GM21423 (cell line): Measurements from ENCODE around the gene RGS13.

ENCODE experiments used
- ATAC-seq: cut with Tn5 transposase; IDR thresholded peaks from one replicate; pipeline ENCODE4 v1.9.1; 2021; ENCODE audit warnings: mild to moderate bottlenecking, moderate library complexity; ENCODE audit not compliant: unreplicated experiment

RGS13 gene

DNA sequence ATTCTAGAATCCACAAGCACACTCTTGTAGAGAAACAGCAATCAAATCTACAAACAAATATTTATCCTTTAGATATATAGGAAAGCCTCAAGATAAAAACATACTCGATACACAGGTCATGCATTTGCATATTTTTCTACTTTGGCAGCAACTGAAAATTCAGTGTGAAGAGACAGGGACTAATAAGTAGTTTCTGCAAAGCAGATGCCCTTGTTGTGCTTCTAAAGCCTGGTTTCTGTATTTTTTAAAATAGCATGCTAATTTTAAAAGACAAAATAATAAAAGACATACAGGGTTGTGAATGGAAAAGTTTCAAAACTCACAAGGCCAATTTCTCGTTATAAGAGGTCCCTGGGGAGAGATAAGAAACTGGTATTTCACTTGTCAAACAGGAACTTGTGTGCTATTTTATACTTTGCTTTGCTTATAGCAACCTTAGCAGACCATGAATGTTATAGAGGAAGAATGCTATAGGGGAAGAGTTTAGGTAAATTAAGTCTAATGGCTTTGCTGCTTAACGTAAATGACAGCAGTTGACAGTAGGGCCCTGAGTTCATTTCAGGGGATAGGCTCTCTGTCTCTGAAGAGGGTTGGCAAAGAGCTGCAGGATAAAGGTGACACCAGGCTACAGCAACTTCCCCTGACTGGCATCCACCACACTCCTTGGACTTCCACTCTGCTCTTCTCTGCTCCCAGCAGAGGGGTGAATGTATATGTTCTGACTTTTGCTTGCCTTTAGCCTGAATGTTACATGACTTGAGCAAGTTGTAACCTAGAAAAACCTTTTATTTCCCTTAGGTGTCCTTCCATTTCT lies 9.4 kb upstream of the RGS13 start:
- ATAC-seq: peak; percentile 83

DNA sequence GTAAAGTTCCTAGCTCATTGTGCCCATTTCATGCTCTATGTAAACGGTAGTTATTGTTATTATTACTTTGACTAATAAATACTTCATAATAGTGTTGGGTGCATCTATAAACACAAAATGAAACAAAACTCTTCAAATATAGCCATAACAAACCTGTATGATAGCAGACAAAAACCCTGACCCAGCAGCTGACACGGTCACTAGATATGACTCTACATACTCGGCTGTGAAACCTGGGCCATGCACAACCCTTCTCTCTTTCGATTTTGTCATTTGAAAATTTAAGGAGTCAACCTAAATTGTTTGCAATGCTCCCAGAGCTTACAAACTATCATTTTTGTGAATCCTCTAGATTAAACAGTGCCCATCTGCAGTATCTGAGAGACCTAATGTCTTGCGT lies 8.0 kb upstream of the RGS13 start:
- ATAC-seq: no peak

DNA sequence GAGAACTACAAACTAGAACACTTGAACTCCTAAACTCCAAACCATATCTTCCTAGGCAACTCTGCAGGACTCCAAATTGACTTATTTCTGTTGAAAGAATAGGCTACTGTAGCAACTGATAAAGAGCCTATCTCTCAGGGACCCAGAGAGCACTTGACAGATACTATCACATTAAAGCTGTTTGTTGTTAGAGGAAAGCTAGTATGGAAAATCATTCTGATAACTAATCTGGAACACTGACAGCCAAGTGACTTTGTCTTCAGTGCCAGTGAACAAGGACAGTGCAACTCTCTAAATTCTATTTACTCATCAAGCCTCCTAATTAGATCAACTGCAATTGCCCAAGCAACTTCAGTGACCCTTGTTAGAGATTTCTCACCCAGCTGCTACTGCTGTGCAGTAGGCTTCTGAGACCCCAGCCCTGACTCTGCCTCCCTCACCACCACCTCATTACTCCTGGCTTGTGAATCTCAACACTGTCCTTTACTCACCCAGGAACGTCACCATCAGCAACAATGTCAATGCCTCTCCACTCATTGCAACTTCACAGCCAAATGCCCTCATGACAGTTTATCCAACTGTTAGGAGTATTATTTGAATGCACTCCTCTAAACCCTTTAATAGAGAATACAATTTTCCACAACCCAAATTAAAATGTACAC lies 7.4 kb upstream of the RGS13 start:
- ATAC-seq: no peak

DNA sequence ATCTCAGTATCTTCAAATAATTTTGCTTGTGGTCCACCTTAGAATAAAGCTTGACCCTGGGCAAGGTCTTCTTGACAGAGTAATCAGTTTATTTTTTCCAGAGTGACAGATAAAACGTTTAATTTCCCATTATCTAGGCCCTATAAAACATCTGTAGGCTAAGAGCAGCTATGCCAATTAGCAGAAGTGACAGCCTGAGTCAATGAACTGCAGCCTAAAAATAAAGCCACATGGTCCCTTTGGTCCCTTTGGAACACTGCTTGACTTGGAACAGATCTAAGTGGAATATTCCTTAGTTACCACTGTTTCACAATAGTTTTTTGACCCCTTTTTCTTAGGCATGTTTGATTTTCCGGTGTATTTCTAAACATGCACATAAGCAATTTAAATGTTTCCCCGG lies 6.3 kb upstream of the RGS13 start:
- ATAC-seq: no peak

DNA sequence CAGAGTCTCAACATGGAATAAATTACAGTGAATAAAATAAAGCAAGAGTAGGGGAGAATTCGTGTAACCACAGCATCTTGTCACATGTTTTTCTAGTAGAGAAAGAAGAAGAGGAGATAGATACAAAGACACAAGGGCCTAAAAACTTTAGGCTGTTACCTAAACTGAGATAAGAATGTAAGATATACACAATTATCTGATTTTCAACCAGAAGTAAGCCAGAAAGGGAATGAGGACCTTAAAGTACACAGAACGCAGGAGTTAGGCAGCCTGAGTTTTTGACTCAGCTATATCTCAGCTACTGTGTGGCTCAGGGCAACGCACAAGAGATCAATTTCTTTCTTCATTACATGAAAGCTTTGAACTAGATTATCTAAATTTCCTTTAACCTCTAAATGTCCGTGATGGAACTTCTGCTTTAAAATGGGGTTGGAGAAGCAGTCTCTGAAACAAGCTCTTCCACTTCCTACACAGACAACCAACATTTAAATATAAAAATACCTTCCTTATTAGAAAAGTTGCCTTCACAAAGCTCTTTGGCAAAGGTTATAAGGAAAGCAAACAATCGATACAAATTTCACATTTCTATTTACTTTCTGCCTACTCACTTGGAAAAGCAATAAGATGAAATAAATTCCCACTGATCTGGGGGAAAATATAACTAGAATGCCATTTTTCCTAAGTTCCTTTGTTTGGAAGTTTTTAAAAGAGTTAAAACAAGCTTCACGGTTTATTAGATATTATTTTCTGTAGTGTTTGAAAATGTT lies 5.2 kb upstream of the RGS13 start:
- ATAC-seq: no peak

GRCh38 chr1:192631749-192632148 lies 4.2 kb upstream of the RGS13 start:
- ATAC-seq: no peak

DNA sequence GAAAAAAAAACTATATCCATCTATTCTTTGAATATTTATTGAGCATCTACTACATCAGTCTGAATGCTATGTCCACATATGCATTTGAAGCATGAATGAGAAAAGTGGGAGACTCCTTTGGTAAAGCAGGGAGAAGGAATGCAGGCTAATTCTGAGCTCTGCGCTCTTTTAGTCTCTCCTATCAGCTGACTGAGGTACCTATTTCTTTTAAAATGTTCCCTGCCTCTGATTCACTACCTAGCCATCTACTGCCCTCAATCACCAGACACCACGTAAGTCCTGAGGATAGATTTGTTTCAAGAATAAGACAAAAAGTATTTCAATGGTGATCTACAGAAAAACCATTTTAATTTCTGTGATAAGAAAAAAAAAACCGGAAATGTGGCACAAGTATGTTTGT lies 3.8 kb upstream of the RGS13 start:
- no peak for ATAC-seq

DNA sequence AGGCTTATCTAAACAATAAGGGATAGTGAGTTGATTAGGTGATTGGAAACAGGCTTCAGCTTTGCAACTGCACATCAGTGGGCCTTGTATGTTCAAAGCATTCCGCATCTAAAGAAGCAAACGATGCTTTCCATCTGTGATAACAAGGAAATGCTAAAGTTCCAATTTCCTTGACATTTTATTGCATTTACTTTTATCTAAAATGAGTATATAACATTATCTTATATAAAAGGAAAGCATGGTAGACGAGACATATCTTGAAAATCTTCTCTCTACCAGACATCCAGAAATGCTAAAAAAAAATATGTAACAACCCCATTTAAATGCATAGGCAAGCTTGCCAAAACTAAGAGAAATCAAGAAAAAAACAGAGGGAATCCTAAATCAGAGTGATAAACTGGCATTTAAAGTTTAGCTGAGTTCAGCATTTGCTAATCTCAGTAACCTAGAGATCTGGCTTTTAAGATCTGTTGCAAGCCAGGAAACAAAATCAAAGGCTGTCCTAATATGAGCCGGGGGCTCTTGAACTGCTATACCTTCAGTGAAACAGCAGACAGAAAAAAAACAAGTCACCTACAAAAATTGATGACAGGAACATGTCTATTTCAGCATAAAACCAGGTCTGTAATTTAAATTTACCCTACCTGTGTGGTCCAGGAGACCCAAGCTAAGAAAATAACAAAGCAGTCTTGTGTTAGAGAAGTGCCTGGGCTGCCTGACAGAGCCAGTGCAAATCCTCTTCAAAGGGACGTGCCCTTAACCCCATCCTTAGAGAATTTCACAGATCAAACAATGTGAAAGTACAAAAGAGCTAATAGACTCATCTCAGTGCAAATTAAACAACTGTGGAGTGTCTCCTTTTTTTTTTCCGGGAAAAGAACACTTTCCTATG lies 3.1 kb upstream of the RGS13 start:
- ATAC-seq: no peak

DNA sequence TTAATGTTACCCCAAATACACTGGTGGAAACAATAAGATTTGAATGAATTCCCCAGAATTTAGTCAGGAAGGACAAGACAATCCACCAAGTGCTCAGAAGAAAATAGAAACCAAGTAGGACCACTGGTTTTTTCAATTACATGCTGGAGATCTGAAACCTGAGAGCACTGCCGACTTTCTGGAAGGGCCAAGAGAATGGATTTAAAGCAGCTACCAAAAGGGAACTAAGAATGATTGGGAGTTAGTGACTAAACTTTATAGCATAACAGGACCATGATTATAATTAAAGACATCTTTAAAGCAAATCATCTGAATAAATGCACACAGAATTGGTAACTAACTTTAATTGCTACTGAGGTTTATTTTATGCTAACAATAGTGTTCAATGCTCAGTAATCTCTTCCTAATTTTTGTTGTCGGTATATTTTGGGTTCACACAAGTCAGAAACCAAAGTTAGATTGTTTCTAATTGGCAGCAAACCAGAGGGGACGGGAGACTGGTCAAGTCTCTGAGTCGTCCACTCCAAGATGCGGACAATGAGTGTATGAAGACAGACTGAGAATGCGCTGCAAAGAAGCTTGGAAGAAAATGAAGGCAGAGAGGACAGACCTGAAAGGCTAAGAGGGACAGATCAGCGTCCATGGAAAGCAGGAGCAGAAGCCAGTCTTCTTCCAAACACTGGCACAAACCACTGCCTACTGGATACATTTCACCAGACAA lies 2.3 kb upstream of the RGS13 start:
- ATAC-seq: no peak

GRCh38 chr1:192635041-192635440 lies 906 bp upstream of the RGS13 start:
- ATAC-seq: no peak

GRCh38 chr1:192639607-192640368 lies 3.8 kb downstream of the RGS13 start:
- peak; percentile 80 for ATAC-seq

GRCh38 chr1:192652159-192652558 lies 16.2 kb downstream of the RGS13 start:
- ATAC-seq: no peak

DNA sequence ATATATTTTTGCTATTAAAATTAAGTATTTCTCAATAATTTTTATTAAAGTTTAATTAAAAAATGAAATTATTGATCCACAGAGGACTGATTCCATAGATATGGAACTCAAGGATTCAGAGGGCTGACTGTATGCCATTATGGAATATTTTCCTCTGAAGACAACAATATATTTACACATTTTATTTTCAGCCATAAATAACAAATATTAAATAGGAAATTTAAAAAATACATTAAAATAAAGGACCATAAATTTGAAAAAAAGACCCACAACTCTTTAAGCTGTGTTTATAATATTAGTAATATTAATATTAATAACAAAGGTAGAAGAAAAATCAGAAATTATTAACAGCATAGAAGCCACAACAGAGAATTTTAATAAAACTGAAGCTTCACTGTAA lies 18.2 kb downstream of the RGS13 start:
- no peak for ATAC-seq

DNA sequence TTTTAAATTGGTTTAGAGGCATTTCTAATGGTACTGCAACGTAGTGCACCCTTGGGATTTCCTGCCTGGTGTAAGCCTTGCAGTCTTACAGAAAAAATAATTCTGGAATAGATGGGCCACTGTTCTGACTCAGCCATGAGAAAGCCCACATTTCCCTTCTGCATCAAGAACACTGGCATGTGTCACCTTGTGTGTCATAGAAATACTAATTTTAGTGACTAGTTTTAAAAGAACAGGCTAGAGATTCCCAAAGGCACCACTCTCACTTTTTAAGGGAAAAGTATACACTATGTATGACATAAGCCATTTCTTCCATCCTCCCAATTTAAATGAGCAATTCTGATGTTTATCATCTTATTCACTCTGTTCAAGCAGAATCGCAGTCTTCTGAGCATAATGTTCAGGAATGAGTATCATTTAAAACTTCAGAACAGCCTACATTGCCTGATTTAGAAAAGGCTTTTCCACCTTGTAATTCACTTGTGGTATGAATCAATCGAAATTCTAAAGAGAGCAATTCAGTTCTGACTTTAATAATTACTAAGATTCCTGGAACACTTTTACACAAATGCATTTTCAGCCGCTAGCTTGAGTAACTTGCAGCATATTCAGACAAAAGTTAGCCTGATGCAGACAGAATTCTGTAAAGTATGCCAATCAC lies 18.8 kb downstream of the RGS13 start:
- ATAC-seq: no peak

- ATAC-seq: no peak
These were observed 21.8 kb downstream of the RGS13 start for GRCh38 chr1:192657760-192658159.

- no peak for ATAC-seq
These were observed 22.3 kb downstream of the RGS13 start for GRCh38 chr1:192658255-192658654.

- ATAC-seq: no peak
These were observed 24.7 kb downstream of the RGS13 start for GRCh38 chr1:192660613-192661012.

DNA sequence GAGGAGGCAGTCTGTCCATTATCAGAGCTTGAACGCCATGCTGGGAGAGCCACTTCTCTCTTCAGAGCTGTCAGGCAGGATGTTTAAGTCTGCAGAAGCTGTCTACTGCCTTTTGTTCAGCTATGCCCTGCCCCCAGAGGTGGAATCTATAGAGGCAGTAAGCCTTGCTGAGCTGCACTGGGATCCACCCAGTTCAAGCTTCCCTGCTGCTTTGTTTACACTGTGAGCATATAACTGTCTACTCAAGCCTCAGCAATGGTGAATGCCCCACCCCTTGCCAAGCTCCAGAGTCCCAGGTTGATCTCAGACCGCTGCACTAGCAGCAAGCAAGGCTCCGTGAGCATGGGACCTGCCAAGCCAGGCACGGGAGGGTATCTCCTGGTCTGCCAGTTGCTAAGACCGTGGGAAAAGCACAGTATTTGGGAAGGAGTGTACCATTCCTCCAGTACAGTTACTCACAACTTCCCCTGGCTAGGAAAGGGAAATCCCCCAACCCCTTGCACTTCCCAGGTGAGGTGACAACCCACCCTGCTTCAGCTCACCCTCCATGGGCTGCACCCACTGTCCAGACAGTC lies 32.5 kb downstream of the RGS13 start:
- ATAC-seq: no peak

DNA sequence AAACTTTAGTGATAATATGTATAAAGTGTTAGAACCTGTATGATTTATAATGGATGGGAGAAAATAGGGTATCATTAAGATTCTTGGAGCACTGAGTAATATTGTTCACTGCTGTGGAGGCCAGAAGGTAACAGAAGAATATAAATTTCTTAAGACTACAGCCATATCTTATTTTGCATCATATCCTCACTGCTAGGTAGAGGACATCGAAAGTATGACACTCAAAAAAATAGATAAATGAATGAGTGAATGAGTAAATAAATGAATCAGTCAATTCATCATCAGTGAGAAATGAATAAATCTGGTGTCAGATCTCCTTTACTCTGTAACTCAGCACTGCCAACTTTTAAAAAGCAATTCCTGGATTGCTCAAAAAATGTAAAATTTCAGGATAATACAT lies 33.2 kb downstream of the RGS13 start:
- ATAC-seq: no peak
